ENCODE measurements around the gene ARL3.
"Not testable (repeated sequence)": the region's sequence is repeated elsewhere in the genome, so short reads cannot be mapped to it uniquely, and the experiment has no call there.

The ARL3 gene

GRCh38 chr10:102701796-102702195 is 12.4 kb downstream of the ARL3 start:
- DNase-seq: no peak

GRCh38 chr10:102701272-102701671 is 12.9 kb downstream of the ARL3 start:
- no peak for DNase-seq

GRCh38 chr10:102698894-102699293 is 15.3 kb downstream of the ARL3 start:
- DNase-seq: no peak

- no peak for DNase-seq
These were observed 17.5 kb downstream of the ARL3 start for GRCh38 chr10:102696736-102697135.

- DNase-seq: not testable (repeated sequence)
These were observed 18.8 kb downstream of the ARL3 start for GRCh38 chr10:102695401-102695800.

- no peak for DNase-seq
These were observed 22.7 kb downstream of the ARL3 start for GRCh38 chr10:102691285-102692066.

- DNase-seq: no peak
These were observed 30.5 kb downstream of the ARL3 start for GRCh38 chr10:102683736-102684135.

GRCh38 chr10:102682981-102683380 is 31.2 kb downstream of the ARL3 start:
- DNase-seq: no peak

- peak; percentile 16 for DNase-seq
These were observed 31.8 kb downstream of the ARL3 start for GRCh38 chr10:102682416-102682815.

- DNase-seq: no peak
These were observed 32.5 kb downstream of the ARL3 start for GRCh38 chr10:102681696-102682095.

- no peak for DNase-seq
These were observed 34.6 kb downstream of the ARL3 start for GRCh38 chr10:102679596-102679995.

GRCh38 chr10:102678842-102679289 is 35.3 kb downstream of the ARL3 start:
- DNase-seq: peak; percentile 97

GRCh38 chr10:102678068-102678400 is 36.2 kb downstream of the ARL3 start:
- peak; percentile 45 for DNase-seq

- no peak for DNase-seq
These were observed 36.7 kb downstream of the ARL3 start for GRCh38 chr10:102677331-102678067.

- DNase-seq: peak; percentile 25
These were observed 37.5 kb downstream of the ARL3 start for GRCh38 chr10:102676534-102677315.

- DNase-seq: peak; percentile 41
These were observed 38.3 kb downstream of the ARL3 start for GRCh38 chr10:102675666-102676533.

- DNase-seq: no peak
These were observed 39.1 kb downstream of the ARL3 start for GRCh38 chr10:102675011-102675665.

- DNase-seq: no peak
These were observed 39.6 kb downstream of the ARL3 start for GRCh38 chr10:102674566-102674965.

GRCh38 chr10:102673819-102674511 is 40.2 kb downstream of the ARL3 start:
- DNase-seq: peak; percentile 25

- no peak for DNase-seq
These were observed 40.9 kb downstream of the ARL3 start for GRCh38 chr10:102673236-102673818.

GRCh38 chr10:102670871-102671434 is 43.2 kb downstream of the ARL3 start:
- no peak for DNase-seq
